Stimulated activated CD8-positive, alpha-beta memory T cell treated with anti-CD3 and anti-CD28 coated beads, Interleukin-4, amount 100 ng/mL, for 4 hours (primary cell): Measurements from ENCODE around the gene SYT7.

ENCODE experiments used
- DNase-seq, 2 donors: peaks; one replicate each; pipeline ENCODE4 v3.0.0-alpha.2; 2020; ENCODE audit warnings: low read depth in 2 of 2, low spot score in 1 of 2

Gene SYT7

DNA sequence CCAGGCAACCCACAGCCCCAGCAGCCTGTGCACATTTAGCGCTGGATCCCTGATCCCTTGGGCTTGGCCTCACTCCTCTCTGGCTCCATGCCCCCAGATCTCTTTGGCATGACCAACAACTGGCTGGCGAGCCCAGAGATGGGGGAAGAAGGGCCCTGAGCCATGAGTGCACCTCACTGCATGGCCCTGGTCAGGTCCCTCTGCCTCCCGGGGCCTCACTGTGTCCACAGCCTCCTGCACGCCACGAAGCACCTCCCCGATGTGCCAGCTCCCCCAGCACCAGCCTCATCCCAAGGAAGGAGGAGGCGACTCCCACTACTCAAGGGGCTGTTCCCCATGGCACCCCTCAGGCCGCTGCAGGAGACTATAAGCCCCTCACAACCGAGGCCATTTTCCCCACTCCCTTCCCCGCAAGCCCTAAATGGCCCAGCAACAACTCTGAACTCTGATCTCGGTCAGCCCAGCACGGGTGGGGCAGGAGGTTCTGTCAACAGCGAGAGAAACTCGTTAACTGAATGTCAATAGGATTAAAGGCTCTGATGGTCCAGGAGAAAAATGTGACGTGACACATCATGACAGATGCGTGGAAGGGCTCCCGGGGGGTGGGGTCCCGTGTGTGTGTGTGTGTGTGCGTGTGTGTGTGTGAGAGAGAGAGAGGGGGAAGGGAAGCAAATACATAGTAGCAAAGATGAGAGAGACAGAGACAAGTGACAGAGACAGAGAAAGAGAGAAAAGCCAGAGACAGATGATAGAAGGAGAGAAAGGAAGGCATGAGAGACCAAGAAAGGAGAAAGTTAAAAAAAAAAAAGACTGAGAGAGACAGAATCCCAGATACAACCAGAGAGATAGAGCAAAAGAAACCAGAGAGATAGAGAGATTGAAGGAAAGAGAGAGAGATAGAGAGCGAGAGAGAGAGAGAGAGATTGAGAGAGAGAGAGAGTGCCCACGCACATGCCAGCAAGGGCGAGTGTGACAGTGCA lies 28.4 kb upstream of the SYT7 start:
- DNase-seq, result no peak

DNA sequence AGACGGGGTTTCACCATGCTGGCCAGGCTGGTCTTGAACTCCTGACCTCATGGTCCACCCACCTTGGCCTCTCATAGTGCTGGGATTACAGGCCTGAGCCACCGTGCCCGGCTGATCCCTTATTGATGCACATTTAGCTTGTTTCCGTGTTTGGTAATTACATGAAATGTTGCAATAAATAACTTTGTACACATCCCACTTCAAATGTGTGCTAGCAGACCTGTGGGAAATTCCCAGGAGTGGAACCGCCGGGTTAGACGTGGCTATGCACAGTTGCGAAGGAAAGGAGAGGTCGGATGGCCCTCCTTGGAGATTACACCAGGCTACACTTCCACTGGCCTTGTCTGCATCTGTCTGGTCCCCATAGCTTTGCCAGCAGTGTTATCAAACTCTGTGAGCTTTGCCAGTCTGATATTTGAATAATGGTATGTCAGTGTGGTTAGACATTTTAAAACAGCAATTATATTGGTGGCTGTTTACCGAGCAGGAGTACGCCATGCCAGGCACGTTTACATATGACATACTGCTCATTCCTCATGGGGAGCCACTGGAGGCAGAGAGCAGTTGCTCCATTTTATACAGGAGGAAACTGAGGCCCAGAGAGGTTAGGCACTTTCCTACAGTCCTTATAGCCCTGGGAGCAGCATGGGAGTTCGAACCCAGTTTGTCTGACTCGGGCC lies 27.2 kb upstream of the SYT7 start:
- DNase-seq, result no peak

DNA sequence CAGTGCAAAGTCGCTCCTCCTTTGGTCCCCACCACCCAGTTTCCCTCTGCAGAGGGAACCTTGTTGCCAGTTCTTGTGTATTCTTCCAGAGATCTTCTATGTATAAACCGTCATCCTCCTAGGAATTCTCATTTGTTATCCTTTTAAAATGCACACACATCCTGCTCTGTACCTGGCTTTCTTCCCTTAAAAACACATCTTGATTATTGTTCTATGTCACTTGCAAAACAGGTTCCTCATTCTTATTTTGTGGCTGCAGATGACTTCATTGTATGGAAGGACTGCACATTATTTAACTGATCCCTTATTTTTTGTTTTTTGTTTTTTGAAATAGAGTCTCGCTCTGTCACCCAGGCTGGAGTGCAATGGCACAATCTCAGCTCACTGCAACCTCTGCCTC lies 26.6 kb upstream of the SYT7 start:
- no peak for DNase-seq

DNA sequence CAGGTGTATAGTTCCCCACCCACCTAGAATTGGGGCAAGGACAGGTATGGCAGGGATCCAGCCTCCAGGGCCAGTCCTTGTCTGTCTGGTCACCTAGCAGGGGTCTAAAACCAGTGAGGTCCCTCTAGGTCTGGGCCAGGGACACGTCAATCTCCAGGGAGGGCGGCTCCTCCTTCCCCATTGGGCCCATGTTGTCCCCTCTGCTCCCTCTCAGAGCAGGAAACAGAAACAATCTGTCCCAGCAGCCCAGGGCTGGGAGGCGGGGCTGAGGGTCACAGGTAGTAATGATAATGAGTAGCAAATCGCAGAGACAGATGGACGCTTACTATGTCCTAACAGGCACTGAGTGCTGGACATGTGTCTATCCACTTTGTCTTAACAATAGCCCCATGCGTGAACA lies 22.8 kb upstream of the SYT7 start:
- DNase-seq, result no peak

DNA sequence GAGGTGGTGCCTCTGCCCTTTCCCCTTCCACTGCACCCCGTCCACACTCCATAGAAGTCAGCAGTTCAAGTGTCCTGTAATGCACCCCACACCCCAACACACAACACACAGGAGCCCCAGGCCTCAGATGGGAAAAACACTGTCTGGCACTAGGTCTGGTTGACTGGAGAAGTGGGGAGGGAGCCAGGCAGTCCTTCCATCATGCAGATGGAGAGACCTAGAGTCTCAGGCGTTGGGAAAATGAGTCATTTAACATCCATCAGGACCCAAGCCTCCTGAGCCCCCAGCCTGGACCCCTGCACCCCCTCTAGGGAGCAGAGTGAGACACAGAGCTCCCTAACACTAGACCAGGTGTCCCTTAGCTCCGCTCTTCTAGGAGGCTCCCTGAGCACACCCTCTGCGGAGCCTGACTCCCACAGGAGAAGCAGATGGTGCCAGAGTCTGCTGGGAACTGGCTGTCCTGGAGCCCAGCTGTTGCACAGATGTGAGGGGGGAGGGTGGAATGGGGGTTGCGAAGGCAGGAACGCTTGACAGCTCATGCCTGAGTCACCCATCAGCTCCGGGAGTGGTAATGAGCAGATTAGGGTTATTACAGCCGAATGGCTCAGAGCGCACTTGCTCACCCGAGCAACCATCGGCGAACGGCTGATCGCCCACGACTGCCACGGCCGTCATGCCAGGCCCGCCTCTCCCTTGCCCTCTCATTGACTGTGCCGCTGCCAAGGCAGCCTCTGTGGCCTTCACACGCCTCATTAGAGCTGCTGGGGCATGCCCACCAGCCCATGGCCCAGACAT lies 22.1 kb upstream of the SYT7 start:
- no peak for DNase-seq

DNA sequence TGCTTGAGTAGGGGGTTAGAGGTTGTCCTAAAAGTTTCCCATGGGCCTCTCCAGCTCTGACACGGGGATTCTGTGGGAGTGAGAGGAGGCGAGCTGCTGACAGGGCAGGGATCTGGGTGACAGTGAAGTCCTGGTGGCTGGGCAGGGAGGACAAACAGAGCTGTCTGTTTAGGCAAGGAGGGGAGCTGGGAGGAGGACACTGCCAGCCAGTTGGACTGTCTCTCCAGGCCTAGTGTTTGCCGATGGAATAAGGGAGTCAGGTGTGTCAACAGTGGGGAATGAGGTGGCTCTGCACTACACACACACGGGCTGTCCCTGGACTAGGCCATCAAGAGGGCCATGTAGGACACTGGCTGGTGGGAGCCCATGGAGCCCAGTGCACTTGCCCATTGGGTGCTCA lies 20.6 kb upstream of the SYT7 start:
- no peak for DNase-seq

DNA sequence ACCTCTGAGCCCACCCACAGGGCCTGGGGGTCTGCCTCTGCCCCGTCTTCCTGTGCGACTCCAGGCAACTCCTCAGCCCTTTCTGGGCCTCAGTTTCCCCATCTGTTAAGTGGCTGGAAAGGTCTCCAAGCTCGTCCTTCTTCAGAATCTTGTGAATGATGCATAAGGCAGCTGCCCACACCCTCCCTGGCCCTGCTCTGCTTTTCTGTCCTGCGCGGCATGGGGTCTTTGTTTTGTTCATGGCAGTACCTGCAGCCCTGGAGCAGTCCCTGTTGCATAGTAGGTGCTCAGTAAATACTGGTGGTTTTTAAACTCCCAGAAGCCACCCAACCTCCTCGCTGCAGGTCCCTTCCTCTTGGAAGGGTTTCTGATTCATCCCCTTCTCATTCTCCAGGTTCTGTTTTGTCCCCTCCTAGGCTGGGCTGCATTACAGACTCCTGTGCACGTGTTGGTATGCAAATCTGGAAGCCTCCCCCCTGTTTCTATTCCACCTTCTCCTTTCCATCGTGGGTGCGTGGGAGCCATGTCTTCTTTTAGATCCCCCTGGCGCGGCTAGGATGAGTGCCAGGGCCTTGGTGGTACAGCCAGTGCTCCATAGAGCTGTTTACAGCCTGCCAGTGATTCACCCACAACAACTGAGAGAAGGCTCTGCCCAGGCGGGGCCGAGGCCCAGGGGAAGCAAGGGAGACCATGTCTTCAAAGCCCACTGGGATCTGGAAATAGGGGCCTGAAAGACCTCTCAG lies 19.3 kb upstream of the SYT7 start:
- DNase-seq, result no peak

DNA sequence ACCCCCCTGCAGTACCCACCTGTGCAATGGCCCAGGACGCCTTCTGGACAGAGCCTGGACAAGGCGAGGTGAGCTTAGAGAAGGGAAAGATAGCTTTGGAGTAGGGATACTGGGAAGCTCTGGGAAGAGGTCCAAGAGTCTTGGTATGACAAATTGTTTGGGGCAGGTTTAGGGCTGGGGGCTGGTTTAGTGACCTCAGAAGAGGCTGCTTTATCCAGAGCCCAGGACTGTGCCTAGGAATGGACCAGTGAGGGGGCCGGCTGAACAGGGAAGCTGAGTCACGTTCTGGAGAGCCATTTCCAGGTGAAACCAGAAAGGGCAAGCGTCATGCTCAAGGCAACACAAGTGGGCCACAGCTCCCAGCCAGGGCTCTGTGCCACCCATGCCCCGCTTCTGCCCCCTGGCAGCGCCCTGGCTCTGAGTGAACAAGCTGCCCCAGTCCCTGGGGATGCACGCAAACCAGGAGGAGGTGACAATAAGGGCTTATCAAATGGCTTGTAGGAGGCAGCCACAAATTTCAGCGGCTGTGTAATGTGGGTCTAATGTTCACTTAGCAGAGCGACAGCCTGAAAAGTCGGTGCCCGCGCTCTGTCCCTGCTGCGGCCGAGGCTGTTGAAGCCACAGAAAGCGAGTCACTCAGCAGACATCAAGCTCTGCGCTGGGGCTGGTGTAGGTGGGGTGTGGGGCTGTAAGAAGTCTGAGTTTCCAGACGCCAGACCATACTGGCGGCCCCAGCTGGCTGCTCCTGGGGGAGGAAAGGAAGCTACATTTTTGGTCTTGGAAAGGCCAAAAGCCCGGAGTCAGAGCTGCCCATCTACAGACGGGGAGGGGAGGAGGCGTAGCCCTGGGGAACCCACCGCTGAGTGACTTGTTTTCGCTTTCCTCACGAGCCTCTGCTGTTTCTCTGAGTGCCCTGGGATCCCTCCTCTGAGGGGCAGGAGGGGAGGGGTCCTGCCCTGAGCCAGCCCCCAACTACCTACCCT lies 18.3 kb upstream of the SYT7 start:
- no peak for DNase-seq

DNA sequence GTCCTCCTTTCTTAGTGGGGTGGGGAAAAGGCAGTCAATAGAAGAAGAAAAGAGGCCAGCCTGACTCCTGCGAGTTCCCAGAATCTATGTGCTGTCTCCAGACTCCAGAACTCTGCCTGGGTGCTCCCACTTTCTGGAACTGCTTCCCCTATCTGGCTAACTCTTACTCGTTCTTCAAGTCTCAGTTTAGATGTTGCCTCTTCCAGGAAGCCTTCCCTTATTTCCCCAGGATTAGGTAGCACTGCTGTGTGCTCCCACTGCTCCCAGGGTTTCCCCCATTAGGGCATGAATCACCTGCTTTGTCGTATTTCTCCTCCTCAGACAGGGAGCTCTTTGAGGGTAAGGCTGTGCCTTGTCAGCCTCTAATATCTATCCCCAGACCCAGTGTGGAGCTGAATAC lies 17.5 kb upstream of the SYT7 start:
- no peak for DNase-seq

DNA sequence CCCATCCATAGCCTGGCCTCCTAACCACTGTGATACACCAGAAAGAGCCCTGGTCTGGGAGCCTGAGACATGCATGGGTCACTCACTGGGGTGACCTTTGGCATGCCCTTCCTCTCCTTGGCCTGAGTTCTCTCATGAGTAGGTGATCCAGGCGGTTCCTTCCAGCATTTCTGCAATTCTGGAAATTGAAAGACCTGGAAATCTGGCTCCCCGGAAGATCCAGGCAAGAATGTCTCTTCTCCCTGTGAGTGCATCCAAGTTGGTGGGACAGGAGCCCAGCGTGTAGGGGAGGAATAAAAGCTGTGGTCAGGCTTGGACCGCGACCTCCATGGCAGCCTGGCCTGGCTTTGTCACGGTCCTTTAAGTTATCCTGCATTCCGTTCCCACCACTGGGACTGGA lies 16.1 kb upstream of the SYT7 start:
- DNase-seq, result no peak

DNA sequence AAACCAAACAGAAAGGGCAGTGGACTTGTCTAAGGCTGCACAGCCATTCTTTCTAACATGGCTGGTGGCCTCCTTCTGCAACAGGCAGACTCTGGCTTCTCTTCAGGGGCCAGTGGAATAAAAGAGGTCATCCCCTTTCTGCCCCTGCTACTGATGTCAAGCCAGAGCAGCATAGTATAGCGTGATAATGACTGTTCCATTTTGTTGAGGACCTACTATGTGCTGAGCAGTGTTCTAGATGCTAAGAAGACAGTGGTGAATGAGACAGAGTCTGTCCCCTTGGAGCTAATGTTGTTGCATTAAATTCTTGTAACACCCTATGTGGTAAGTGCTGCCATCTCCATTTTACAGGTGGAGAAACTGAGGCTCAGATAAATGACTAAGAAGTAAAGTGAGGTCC lies 15.7 kb upstream of the SYT7 start:
- no peak for DNase-seq

DNA sequence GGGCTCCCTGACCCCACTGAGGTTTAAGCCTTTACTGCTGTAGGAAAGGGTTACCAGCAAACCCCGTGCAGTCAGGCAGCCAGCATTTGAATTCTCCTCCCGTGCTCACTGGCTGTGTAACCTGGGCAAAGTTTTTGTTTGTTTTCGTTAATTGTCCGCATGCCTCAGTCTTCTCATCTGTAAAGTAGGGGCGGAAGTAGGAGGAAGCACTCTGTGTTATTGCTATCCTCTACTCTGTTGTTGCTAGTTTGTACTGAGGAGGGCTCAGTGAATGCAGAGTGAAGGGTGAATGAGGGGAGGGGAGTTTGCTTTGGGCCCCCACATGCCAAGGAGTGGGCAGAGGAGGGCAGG lies 14.0 kb upstream of the SYT7 start:
- no peak for DNase-seq

DNA sequence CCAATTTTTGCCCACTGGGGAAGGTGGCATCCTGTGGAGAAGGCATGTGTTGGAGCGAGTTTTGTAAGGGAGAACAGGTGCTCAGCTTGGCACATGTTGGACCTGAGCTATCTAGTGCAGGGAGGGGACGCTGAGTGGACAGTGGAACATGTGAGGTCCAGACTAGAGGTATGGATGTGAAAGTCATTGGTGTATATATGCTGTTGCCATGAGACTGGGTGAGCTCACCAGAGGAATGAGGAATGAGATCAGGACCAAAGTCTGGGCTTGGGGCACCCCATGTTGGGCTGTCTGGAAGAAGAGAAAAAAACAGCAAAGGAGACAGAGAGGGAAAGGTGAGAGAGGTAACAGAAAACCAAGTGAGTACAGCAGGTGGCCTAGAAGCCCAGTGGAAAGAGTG lies 12.3 kb upstream of the SYT7 start:
- no peak for DNase-seq

DNA sequence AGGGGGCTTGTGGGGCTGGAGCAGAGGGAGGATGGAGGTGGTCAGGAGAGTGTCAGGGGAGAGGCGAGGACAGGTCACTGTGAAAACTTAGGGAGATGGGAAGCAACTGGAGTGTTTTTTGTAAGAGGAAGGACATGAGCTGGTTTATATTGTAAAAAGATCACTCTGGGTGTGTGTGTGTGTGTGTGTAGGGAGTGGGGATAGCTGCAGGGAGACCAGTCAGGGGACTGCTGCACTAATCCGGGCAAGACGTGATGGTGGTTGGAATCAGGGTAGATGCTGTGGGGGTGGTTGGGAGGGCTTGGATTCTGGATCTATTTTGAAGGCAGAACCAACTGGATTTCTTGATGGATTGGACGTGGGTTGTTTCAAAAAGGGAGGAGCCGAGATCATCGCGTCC lies 11.3 kb upstream of the SYT7 start:
- DNase-seq, result no peak

DNA sequence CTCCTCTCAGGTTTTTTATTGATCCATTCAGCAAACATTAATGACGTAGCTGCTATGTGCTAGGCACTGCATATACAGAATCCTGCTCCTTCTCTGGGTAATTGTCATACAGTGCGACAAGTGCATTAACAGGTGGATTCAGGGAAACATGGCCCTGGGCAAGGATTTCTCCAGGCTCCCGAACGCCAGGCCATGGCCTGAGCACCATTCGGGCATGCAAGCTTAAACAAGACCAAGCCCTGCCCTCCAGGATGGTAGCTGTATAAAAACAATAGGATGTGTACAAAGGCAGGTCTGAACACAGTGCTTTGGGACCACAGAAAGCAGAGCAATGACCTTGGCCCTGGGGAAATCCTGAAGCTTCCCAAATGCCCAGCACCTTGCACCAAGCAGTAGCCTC lies 9.1 kb upstream of the SYT7 start:
- DNase-seq, result no peak

DNA sequence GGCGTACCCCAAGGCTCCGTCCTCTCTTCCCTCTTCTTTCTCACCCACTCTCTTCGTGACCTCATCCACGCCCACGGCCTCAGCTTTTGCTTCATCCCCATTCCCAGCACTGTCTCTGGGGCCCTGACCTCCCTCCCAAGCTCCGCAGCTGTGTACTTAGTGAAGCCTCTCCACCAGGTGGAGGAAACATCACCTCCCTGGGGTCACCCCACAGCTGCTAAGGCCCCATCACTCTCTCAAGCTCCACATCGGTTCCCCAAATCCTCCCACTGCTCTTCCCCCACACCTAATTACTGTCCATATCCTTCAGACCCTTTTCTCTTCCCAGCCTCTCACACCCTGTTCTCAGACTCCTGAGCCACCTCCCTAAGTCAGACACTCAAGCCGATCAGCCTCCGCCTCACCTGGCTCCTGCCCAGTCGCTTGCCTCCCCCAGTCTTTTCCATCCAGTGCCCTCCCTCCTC lies 7.9 kb upstream of the SYT7 start:
- no peak for DNase-seq

DNA sequence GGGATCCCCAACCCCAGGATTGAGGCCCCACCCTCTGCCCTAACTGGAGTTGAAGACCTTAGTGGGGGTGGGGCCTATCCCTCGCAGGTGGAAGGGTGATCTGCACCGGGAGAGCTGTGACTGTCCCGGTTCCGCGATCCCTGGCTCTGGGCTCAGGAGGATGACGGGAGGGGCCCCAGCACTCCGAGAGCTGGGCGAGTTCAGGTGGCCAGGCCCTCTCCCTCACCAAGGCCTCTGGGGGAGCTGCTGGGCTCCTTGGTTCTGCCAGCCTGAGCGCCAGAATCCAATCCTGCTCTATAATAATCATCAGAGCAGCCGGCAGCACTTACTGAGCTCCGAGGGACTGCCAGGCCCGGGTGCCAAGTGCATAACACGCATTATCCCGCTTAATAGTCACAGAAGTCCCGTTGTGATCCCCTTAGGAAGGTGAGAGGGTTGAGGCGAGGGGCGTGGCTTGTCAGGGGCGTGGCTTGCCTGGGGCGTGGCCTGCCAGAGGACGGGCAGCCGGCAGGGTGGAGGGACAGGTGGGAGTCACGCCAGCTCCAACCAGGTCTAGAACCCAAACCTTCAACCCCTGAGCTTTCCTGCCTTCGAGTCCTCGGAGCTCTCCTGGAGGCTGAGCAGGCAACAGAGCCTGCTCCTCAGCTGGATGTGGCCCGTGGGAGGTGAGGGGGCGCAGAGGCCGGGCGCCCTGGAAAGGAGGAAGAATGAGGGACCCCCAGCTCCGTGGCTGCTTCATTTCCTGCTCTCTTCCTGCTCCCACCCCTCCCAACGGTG lies 7.3 kb upstream of the SYT7 start:
- DNase-seq, result peak; percentile 30 to 37

DNA sequence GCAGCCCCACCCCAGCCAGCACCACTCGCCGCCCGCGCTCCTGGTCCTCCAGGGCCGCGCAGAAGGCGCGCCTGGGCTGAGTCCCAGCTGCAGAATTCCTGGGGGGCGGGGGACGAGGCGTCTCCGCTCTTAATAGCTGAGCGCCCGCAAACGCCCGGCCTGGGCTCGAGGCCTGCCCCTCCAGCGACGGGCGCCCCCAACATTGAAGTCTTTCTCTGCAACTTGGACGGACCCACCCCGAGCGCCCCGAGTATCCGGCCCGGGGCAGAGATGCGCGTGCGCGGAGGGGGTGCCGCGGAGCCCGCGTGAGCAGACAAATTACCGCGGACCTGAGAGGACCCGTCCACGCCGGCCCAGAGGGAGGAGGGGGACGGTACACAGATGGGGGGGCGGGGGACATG lies 6.7 kb upstream of the SYT7 start:
- peak in 1 of 2 donors; percentile 12 for DNase-seq

DNA sequence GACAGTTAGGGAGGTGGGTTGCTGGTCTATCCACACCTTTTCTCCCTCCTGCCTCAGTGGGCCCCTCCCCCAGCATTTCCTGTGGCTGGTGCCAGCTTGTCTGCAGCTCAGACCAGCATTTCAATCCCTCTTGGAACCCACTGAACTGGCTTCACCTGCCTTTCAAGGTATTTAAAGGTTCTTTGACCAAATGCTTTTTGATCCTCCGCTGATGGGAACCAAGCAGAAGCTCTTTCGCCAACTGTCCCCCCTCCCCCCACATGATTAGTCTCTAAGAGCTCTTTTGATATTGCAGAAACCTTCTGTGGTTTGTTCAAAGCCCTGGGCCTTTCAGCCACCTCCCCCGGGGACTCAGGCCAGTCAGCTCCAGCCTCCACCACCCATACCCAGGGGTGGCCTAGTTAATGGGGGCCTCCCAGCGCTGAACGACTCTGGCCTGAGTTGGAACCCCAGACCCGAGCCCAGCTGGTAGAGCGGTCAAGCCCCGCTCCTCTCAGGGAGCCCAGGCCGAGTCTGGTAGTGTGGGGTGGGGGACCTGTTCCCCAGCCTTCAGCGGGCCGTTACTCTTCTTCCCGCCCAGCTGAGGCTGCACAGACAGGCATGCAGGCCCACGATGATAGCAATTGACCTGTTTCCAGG lies 6.0 kb upstream of the SYT7 start:
- no peak for DNase-seq
